HepG2 (cell line): Measurements from ENCODE around the gene MEDAG. TPM values are rescaled to one million over a fixed set of nuclear protein-coding genes. Genes with fewer than 3 reads are reported as not detected.

ENCODE experiments used
- ATAC-seq: fragments of 200-7000 bp; cut with Tn5 transposase; 3 replicates; pipeline ENCODE4 v1.9.1; 2020; ENCODE audit warnings: mild to moderate bottlenecking, moderate library complexity
- BruUV-seq: library from RNA; stranded (reverse); fragments of 400-500 nt; replicated peaks from 2 replicates; lab custom pipeline; 2021; lab: Mats Ljungman, UMichigan
- CTCF ChIA-PET: fragments of 300-600 bp; formaldehyde crosslinking; extraction: SDS; loops from one replicate; lab custom pipeline; 2021; ENCODE audit warnings: low total read pairs, inconsistent platforms, low intra/inter-chr PET ratio; lab: Yijun Ruan, JAX
- POLR2A ChIA-PET: fragments of 350-600 bp; sonication (Branson Sonifier 250); formaldehyde crosslinking; loops from one replicate; lab custom pipeline; 2020; ENCODE audit warnings: antibody characterized with exemption, inconsistent platforms; lab: Yijun Ruan, JAX
- DNase-seq: peaks from one replicate; pipeline ENCODE4 v3.0.0-alpha.2; 2015; ENCODE audit warnings: low spot score
- FAIRE-seq: peaks from 3 replicates; lab custom pipeline; 2011; peaks lifted over from hg19 to GRCh38; lab: Jason Lieb, UNC
- H2AFZ ChIP-seq: one replicate; pipeline ENCODE4 v1.6.1; 2011; ENCODE audit warnings: low read length, inconsistent platforms
- H3K27ac ChIP-seq: fragments of 300-600 bp; 3 replicates; pipeline ENCODE4 v1.8.0; 2011; ENCODE audit warnings: mixed run types, mild to moderate bottlenecking, mixed read lengths, low read length, inconsistent platforms; ENCODE audit not compliant: insufficient read depth; ENCODE audit errors: extremely low read length
- H3K27me3 ChIP-seq, 2 experiments: fragments of 200-600 bp in 1 of 2; 2 replicates in 1 of 2; 3 replicates in 1 of 2; pipeline versions ENCODE4 v1.6.0 to v1.8.0; 2011; ENCODE audit warnings: low read length in 2 of 2, mild to moderate bottlenecking in 2 of 2, moderate library complexity in 2 of 2, inconsistent platforms in 1 of 2; ENCODE audit not compliant: insufficient read depth in 2 of 2, control insufficient read depth in 1 of 2
- H3K36me3 ChIP-seq, 2 experiments: fragments of 200-600 bp in 1 of 2; replicated peaks in 1 of 2; 2 replicates in 1 of 2; 3 replicates in 1 of 2; pipeline versions ENCODE4 v1.5.1 to v1.8.0; 2011; ENCODE audit warnings: low read length in 2 of 2, inconsistent platforms in 1 of 2; ENCODE audit not compliant: insufficient read depth in 2 of 2, control insufficient read depth in 1 of 2
- H3K4me1 ChIP-seq: 2 replicates; pipeline ENCODE4 v1.5.1; 2012; ENCODE audit warnings: low read length, inconsistent platforms; ENCODE audit not compliant: insufficient read depth
- H3K4me2 ChIP-seq: 2 replicates; pipeline ENCODE4 v1.6.0; 2011; ENCODE audit warnings: low read depth, low read length, inconsistent platforms
- H3K4me3 ChIP-seq, 3 experiments: fragments of 200-600 bp in 1 of 3; sonication (generic), shearing (Covaris generic) in 1 of 3; replicated peaks in 1 of 3; 2 replicates each; pipeline ENCODE4 v1.5.1; 2011 to 2016; ENCODE audit warnings: low read length in 3 of 3, inconsistent platforms in 2 of 3, low read depth in 2 of 3, mild to moderate bottlenecking in 2 of 3, control low read depth in 1 of 3, mixed read lengths in 1 of 3; ENCODE audit not compliant: insufficient read depth in 1 of 3
- H3K79me2 ChIP-seq: one replicate; pipeline ENCODE4 v1.6.1; 2011; ENCODE audit warnings: low read length, inconsistent platforms; ENCODE audit not compliant: insufficient read depth
- H3K9ac ChIP-seq: 2 replicates; pipeline ENCODE4 v1.6.0; 2011; ENCODE audit warnings: mild to moderate bottlenecking, low read depth, low read length, inconsistent platforms; ENCODE audit not compliant: insufficient read depth
- H3K9me3 ChIP-seq: 2 replicates; pipeline ENCODE4 v1.5.1; 2012; ENCODE audit warnings: mild to moderate bottlenecking, low read length
- H4K20me1 ChIP-seq: 2 replicates; pipeline ENCODE4 v1.6.0; 2011; ENCODE audit warnings: inconsistent platforms, mild to moderate bottlenecking, low read length, moderate library complexity; ENCODE audit not compliant: insufficient read depth
- BRCA1 ChIP-seq: sonication (generic); formaldehyde crosslinking; IDR thresholded peaks from 2 replicates; pipeline ENCODE4 v1.4.0; 2020; ENCODE audit warnings: missing genetic modification reagents
- ESRRA ChIP-seq: sonication (generic); formaldehyde crosslinking; IDR thresholded peaks from 2 replicates; pipeline ENCODE4 v1.5.1; 2020; ENCODE audit warnings: mild to moderate bottlenecking, low read depth, missing genetic modification reagents
- GMEB2 ChIP-seq: IDR thresholded peaks from 2 replicates; pipeline ENCODE4 v1.6.1; 2016; ENCODE audit warnings: missing biosample characterization, missing genetic modification reagents, low read depth
- MAFF ChIP-seq: IDR thresholded peaks from 2 replicates; pipeline ENCODE4 v1.6.1; 2011; ENCODE audit warnings: low read depth, low read length, improper control_type of control experiment
- MAFG ChIP-seq: sonication (generic); formaldehyde crosslinking; IDR thresholded peaks from 2 replicates; pipeline ENCODE4 v1.5.1; 2020; ENCODE audit warnings: mild to moderate bottlenecking, missing genetic modification reagents
- MAFK ChIP-seq, 2 experiments: IDR thresholded peaks in 1 of 2; conservative IDR thresholded peaks in 1 of 2; 2 replicates each; pipeline ENCODE4 v1.6.1; 2011; ENCODE audit warnings: improper control_type of control experiment in 2 of 2, low read length in 2 of 2
- NFYC ChIP-seq: IDR thresholded peaks from 2 replicates; pipeline ENCODE4 v1.6.1; 2016; ENCODE audit warnings: missing genetic modification reagents, missing compliant biosample characterization
- SRSF1 ChIP-seq: fragments of 200-400 bp; formaldehyde crosslinking; optimal IDR thresholded peaks from 2 replicates; pipeline ENCODE3; 2017; ENCODE audit warnings: mild to moderate bottlenecking, low read depth, low read length, moderate library complexity
- ZMYM4 ChIP-seq: sonication (generic); formaldehyde crosslinking; IDR thresholded peaks from 2 replicates; pipeline ENCODE4 v1.8.1; 2023; ENCODE audit warnings: mild to moderate bottlenecking, missing genetic modification reagents
- ZNF124 ChIP-seq: sonication (generic); formaldehyde crosslinking; IDR thresholded peaks from 2 replicates; pipeline ENCODE4 v1.4.0; 2020; ENCODE audit warnings: missing genetic modification reagents
- ZNF792 ChIP-seq: IDR thresholded peaks from 2 replicates; pipeline ENCODE4 v1.6.1; 2016
- ZSCAN25 ChIP-seq: sonication (generic); formaldehyde crosslinking; IDR thresholded peaks from 2 replicates; pipeline ENCODE4 v1.8.0; 2022; ENCODE audit warnings: mild to moderate bottlenecking, missing genetic modification reagents
- WGBS: methylation state at CpG from one replicate; pipeline ENCODE4 v1.1.6; 2017; ENCODE audit warnings: low lambda C conversion rate; 5-methylcytosine and 5-hydroxymethylcytosine counted together
- in situ Hi-C: cut with HindIII; loops from 2 replicates; pipeline ENCODE4 v1.10.0; 2017; ENCODE audit warnings: low pct_unique_long_range_greater_than_20kb; ENCODE audit not compliant: extremely low pct_ligation_motif_present
- intact Hi-C: fragments of 100-400 bp; cut with micrococcal nuclease; formaldehyde crosslinking; loops from one replicate; pipeline ENCODE4 v1.10.0; 2022; ENCODE audit not compliant: unreplicated experiment
- polyA plus RNA-seq, 8 experiments: library from polyadenylated mRNA; depleted of rRNA in 3 of 8; stranded (reverse) in 7 of 8; unstranded in 1 of 8; fragments of >200 nt; fragmentation: Illumina TruSeq in 4 of 8; extraction: Trizol in 4 of 8; gene quantifications; 2 replicates each; pipeline versions ENCODE4 v1.2.1 to v1.2.3, GENCODE V29; 2011 to 2016; ENCODE audit warnings: low read depth in 4 of 8, missing spikeins in 1 of 8, mixed read lengths in 1 of 8; ENCODE audit not compliant: insufficient read depth in 1 of 8
- total RNA-seq, 5 experiments: library from RNA; depleted of rRNA; stranded (reverse); fragments of >200 nt; fragmentation: Illumina TruSeq; extraction: Trizol; gene quantifications; 2 replicates each; pipeline ENCODE4 v1.2.3, GENCODE V29; 2016; ENCODE audit warnings: low read depth in 1 of 5
- TF ChIP-seq, protein P1 (sequence below): sonication (generic); formaldehyde crosslinking; IDR thresholded peaks from 2 replicates; pipeline ENCODE4 v1.4.0; 2020; ENCODE audit warnings: mild to moderate bottlenecking, missing genetic modification reagents

The MEDAG gene
- total and polyA plus RNA-seq, 2 of the 13 experiments (the other 11 are each of a cell fraction or from before 2014, with no cell fraction given) = not detected

- TF ChIP-seq GMEB2 (CRISPR knock-in tag) = no peak
Observed at GRCh38 chr13:30861163-30861562, 44.9 kb upstream of the MEDAG start (continued).

DNA sequence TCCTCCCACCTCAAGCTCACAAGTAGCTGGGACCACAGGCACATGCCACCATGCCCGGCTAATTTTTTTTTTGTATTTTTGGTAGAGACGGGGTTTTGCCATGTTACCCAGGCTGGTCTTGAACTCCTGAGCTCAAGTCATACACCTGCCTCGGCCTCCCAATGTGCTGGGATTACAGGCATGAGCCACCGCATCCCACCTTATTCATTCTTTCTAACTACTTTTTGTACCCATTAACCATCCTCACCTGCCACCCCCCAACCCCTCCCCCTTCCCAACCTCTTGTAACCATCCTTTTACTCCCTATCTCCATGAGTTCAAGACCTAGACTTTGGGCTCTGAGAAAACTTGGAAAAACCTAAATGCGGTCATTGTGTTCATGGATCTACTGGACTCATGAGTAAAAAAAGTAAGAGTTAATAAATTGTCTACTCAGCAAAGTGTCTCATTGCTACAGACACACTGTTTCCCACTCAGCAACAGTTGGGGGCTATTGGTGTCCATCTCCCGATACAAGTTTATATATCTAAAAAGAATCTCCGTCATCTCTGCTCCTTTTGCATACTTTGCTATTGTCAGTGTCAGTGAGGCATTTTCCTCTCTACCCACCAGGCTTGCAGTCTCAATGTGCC, 44.1 kb upstream of the MEDAG start:
- 86% methylated on average over 7 of the region's 7 CpGs for WGBS
- POLR2A ChIA-PET = no interaction called here
- FAIRE-seq = no peak

DNA sequence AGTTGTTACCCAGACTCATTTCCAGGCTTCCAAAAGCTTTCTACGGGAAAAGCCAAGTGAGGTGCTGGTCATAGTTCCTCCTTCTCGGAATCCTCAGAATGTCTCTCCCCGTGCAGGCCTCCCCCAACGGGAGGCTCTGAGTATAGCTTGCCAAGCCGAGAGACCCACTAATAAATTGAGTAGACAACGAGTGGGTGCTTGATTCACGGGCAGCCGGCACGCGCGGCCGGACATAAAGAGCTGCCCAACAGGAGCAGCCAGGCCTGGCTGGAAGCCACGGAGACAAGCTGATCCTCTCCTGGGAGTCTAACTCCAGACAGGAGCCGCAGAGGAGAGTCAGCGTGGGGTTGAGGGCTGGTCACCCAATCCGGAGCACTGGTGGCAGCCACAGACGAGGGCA, 43.4 kb upstream of the MEDAG start:
- Histone ChIP-seq H2AFZ (no peak overlapping the region), H3K79me2 (no peaks in the 10 kb centered on the region), H4K20me1 (no peaks in the 10 kb centered on the region), H3K36me3 (no peaks in the 10 kb centered on the region), H3K4me1 (peaks cover 47% of the 10 kb centered on the region), H3K27me3 (no peaks in the 10 kb centered on the region; a peak in 2 of 5 replicates), H3K27ac (no peak overlapping the region), H3K9me3 (no peaks in the 10 kb centered on the region), H3K9ac (no peak overlapping the region), H3K4me2 (no peak overlapping the region), H3K4me3 (no peak overlapping the region)
- TF ChIP-seq SRSF1 (no peak), ZNF124 (CRISPR knock-in tag) (no peak), ZNF792 (CRISPR knock-in tag) (no peak), NFYC (CRISPR knock-in tag) (no peak), MAFG (CRISPR knock-in tag) (no peak), BRCA1 (no peak), ZSCAN25 (CRISPR knock-in tag) (no peak), ESRRA (no peak)
- TF ChIP-seq, protein P1, sequence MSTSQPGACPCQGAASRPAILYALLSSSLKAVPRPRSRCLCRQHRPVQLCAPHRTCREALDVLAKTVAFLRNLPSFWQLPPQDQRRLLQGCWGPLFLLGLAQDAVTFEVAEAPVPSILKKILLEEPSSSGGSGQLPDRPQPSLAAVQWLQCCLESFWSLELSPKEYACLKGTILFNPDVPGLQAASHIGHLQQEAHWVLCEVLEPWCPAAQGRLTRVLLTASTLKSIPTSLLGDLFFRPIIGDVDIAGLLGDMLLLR (CRISPR knock-in tag) = no peak
- no TSS peak for BruUV-seq
- intact Hi-C loops = no loop called here
- ATAC-seq (no peak), DNase-seq (no peak), FAIRE-seq (no peak)
- 42% methylated on average over 9 of the region's 17 CpGs for WGBS
- ChIA-PET POLR2A (no interaction called here), CTCF (no interaction called here)
- in situ Hi-C loops = loop anchor here (5.0 kb wide), 2 partner anchors 55 to 120 kb away; no protein-coding TSS in a partner anchor

More for the DNA sequence above, 44.1 kb upstream of the MEDAG start:
- H4K20me1 ChIP-seq = no peaks in the 10 kb centered on the region
- H3K79me2 ChIP-seq = no peaks in the 10 kb centered on the region
- intact Hi-C loops = no loop called here
- H3K9ac ChIP-seq = no peak overlapping the region
- no peak overlapping the region for H2AFZ ChIP-seq
- CTCF ChIA-PET = no interaction called here
- no peaks in the 10 kb centered on the region for H3K36me3 ChIP-seq
- ATAC-seq = no peak
- H3K27me3 ChIP-seq = no peaks in the 10 kb centered on the region; a peak in 2 of 5 replicates
- H3K27ac ChIP-seq = no peak overlapping the region
- H3K9me3 ChIP-seq = no peaks in the 10 kb centered on the region
- no peak overlapping the region for H3K4me3 ChIP-seq
- BruUV-seq = no TSS peak
- no peak overlapping the region for H3K4me2 ChIP-seq
- in situ Hi-C loops = loop anchor here (5.0 kb wide), 2 partner anchors 55 to 120 kb away; no protein-coding TSS in a partner anchor
- no peak for DNase-seq
- H3K4me1 ChIP-seq = peaks cover 47% of the 10 kb centered on the region
- TF ChIP-seq ZMYM4 (CRISPR knock-in tag) = no peak
- TF ChIP-seq MAFK (conservative IDR thresholded peaks at IDR 0.05 in 1 of 2, IDR thresholded peaks at IDR 0.05 in 1 of 2; ENCODE audit: low read length in 2 of 2) = peak; percentile 90 to 96
- peak; percentile 92 for TF ChIP-seq MAFF
